ENCODE data around the gene KLF16.

The KLF16 gene

DNA sequence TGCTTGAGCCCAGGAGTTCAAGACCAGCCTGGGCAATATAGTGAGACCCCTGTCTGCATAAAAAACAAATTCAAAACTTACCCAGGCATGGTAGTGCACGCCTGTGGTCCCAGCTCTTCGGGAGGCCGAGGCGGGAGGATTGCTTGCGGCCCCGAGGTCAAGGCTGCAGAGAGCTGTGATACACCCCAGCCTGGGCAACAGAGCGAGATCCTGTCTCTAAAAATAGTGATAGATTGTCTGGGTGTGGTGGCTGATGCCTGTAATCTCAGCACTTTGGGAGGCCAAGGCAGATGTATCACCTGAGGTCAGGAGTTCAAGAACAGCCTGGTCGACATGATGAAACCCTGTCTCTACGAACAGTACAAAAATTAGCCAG is 4.0 kb upstream of the KLF16 start:
- no peak for DNase-seq (ENCODE audit: low spot score)

DNA sequence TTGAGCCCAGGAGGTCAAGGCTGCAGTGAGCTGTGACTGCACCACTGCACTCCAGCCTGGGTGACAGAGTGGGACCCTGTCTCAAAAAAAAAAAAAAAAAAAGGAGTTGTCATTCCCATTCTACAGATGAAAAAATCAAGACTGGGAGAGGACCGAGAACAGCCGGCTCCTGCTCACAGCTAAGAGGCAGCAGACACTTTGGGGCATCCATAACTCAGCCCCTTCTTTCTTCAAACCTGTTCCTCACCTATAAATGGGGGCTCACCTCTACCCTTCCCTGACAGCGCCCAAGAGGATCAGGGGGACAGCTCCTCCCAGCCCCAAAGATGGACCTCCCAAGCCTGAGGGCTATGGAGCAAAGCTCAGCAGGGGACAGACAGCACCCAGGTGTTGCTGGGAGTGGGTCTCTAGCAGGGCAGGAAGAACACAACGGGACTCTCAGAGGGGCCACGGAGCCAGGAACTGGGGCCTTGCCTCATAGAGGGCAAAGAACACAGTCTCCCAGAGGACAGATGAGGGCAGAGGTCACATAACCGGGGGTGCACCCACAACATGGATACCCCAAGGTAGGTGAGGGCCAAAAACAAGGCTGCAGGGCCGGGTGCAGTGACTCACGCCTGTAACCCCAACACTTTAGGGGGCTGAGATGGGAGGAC is 3.4 kb upstream of the KLF16 start:
- no peak for DNase-seq (ENCODE audit: low spot score)

DNA sequence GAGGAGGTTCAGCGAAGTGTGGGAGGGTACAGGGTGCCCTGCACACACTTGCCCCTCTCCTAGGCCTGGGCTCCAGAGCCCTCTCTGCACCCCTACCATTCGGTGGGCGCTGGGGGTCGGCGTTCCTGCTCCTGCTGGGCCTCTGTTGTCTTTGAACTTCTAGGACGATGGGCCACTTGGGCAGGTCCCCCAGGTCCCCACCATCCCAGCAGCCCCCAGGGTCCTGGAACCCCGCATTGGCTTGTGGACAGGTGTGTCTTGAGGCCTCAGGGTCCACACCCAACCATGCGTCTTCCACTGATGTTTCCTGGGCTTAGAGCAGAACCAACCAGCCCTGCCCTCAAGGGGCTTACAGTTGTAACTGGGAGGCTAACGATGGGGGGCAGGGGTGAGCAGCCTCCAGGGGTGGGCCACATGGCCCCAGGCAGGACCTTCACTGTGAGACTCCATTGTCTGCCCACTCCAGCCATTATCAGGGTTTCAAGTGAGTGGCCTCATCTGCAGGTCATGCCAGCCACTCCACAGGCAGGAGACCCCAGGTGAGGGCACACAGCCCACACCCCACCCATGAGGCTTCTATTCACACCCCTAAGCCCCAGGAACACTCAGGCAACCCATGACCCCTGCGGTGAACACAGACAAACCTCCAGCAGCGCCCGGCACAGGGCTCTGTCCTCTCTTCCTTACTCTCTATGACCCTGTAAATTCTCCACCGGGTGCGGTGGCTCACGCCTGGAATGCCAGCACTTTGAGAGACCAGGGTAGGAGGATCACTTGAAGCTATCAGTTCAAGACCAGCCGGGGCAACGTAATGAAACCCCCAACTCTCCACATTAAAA is 2.0 kb upstream of the KLF16 start:
- DNase-seq (ENCODE audit: low spot score) = no peak

DNA sequence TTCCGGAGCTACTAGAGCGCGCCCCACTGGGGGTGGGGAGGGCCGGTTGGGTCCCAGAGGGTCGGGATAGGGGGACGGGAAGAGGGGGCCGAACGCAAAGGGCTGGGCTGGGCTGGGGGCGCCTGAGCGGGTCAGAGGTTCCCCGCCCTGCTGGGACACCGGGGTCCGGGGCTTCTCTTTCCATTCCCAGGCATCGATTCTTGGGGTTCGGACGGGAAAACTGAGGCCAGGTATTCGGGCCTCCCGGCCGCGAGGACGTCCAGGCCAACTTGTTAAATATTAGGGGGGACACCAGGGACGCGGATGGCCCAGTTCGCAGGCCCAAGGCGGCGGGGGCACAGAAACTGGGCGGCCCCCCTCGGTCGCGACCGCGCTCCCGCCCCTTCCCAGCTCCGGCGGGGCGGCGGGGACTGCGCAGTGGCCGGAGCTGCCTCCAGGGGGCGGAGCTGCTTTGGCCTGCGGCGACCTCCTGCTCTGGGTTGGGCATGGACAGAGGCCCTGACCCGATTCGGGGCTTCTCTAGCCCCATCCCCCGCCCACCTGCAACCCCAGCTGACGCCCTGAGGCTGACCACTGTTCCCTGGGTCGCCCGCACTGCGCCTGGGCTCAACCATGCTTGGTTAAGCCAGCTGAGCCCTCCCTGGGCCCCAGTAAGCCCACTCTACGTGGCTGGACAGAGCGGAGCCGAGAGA is 1.2 kb upstream of the KLF16 start:
- peak; percentile 61 for DNase-seq (ENCODE audit: low spot score)

DNA sequence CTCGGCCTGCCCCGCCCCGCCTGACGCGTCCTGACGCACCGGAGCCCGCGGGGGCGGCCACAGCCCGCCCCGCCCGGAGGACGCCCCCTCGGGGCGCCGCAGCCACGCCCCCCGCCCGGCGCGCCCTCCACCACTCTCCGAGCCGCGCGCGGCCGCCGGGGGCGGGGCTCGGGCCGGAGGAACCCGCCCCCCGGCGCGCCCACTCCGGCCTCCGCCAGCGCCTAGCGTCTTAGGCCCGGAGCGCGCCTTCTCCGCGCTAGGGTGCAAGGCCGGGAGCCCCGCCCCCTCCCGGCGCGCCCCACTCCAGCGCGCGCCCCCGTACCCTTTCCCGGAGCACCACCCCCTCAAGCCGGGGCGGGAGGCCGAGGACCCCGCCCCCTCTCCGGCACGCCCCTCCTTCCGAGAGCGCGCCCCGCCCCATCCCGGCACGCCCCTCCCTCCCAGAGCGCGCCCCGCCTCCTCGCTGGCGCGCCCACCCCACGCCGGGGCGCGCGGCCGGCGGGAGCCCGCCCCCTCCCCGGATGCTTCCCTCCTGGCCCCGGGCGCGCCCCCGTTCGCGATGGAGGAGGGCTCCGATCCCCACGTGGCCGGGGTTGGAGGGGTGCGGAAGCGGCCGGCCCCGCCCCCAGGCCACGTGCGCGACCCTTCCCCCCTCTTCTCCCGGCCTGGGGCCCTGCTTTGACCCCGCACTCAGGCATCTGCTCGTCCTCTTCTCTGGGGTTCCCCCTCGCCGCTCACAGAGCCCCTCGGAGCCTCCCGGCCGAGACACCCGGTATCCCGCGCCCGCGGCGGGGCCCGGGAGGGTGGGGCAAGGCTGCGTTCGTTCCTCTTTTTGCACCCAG is 480 bp upstream of the KLF16 start:
- DNase-seq (ENCODE audit: low spot score) = peak; percentile 92

DNA sequence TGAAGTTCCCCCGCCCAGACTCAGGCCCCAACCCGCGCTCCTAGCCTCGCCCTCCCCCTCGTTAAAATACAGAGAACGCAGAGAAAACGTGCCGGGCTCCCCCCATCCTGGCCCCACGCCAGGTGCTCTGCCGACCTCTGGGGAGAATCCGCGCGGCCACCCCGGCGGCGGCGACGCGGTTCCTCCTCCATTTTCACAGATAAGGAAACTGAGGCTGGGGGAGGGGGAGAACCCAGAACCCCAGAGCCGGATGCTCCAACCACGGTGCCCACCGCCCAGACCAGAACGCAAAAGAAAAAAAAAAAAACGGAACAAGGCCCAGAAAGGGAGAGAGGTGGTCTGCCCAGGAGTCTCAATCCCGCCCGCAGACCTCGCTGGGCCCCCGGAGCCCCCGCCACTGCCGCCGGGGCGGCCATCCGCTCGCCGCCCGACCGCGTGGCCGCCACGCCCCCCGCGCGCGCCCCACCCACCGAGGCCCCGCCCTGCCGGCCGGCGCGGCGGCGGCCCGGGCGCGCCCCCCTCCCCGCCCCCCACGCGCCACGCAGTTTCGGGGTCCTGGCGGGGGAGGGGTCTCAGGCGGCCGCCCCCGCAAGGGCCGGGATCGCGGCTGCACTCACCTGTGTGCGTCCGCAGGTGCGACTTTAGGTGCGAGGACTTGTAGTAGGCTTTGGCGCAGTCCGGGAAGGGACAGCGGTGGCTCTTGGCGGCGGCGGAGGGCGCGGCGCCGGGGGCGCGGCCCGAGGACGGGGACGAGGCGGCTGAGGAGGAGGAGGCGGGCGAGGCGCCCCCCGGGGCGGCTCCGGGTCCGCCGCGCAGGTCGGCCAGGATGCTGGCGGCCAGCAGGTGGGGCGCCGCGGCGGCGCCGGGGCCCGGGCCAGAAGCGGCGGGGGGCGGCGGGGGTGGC is 703 bp downstream of the KLF16 start:
- no peak for DNase-seq (ENCODE audit: low spot score)

DNA sequence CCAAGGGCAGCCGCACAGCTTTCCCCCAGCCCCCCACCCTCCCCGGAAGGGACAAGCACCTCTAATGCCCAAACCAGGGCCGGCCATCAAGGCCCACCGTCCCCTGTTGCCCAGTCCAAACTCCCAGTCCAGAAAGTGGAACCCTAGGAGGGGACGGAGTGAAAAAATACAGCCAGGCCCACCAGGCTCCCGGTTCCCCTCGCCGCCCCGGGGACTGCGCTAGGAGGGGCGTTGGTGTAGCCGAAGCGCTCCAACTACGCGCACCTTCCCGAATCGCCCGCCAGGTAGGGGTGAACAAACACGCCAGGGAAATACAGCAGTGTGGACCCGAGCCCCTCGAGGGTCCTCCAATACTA is 1.3 kb downstream of the KLF16 start:
- no peak for DNase-seq (ENCODE audit: low spot score)

DNA sequence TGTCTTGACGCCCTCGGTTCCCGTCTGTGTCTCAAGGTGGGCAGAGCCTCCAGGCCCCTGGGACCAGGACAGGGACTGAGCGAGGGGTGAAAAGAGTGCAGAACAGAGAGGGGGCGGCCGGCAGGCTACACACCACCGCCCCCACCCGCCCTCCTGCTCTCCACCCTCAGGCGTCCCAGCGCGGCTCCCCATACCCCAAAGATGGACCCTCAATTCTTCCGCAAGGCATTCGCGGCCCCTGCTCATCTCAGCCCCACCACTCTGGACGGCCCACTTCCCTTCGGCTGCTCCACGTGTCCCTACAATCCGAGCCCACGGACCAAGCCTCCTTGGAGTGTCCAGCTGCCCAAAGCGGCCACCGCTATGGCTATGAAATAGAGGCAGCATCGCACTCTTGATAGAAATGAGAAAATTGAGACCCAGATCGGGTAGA is 1.8 kb downstream of the KLF16 start:
- no peak for DNase-seq (ENCODE audit: low spot score)

DNA sequence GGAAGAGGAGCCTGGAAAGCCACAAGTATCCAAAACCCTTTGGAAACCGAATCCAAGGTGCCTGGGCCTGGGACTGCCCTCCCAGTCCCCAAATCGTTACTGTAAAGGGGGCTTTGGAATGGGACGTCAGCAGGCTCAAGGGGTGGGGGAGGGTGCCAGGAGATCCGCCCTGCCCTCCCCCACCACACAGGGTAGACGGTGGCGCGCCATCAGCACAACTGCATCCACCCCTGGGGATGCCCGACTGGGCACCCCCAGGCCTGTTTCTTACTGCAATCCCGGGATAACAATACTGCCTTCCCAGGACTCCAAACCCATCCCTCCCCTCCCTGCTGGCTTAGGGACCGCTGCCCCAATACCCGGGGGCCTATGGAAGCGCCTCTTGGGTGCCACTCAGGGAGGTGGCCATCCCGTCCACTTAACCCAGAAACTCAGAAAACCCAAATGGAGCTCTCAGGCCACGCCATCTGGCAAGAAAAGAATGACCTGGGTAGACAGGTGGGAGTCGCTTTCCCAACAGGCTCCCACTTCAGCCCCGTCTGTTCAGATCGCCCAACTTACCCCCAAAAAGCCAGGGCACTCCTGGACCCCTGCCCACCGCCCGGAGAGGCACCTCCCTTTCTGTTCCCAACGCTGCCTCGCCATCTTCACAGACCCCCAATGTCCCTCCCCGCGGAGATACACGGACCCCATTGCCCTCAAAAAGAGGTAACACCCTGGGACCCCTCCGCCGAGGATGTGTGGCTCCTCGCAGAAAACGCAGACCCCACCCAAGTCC is 2.4 kb downstream of the KLF16 start:
- DNase-seq (ENCODE audit: low spot score) = no peak

DNA sequence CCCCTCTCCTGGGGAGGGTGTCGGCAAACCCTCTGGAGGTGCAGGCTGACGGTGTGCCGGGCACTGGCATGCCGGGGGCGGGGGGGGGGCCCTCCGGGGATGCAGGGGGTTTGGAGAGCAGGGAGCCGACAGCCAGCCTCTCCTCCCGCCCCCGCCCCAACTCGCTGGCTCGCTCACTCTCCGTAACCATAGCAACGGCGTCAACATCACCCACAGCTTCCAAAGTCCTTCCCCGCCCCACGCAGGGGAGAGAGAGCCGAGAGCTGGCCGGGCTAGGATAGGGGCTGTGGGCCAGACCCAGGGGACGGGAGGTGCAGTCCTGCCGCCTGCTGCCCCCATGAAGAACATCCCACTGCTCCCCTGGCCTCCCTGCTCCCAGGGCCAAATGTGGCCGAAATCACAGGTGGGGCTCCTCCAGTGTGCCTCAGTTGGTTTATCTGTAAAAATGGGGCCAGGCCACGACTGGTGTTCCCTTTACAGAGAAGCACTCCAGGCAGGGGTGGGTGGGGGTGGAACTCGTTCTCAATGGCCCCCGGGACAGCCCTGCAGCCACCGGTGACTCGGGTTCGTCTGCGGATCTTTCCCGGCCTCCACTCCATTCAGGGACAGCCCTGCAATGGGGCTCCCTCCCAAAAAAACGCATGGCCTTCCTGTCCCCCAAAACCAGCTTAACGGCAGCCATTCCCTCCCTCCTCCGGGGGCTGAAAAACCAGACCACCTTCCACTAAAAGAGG is 3.2 kb downstream of the KLF16 start:
- DNase-seq (ENCODE audit: low spot score) = peak; percentile 76

DNA sequence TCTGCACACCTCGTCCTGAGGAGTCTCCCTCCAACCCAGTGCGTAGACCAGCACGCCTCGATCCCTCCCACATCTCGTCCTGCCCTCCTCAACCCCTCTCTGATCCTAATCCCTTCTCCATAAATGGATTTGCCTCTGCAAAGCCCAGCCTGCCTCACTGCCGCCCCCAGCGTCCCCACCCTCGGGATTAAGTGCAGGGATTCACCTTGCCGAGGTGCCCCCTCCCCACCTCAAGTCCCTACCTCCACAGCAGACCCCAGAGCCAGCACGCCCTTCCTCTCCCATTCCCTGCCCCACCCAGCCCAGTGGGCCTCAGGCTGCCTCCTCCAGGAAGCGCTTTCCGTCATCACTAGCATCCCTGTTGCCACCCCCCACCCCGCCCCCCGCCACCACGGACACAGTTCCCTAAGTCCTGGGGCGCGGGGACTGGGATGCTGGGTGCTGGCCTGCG is 4.0 kb downstream of the KLF16 start:
- DNase-seq (ENCODE audit: low spot score) = no peak

DNA sequence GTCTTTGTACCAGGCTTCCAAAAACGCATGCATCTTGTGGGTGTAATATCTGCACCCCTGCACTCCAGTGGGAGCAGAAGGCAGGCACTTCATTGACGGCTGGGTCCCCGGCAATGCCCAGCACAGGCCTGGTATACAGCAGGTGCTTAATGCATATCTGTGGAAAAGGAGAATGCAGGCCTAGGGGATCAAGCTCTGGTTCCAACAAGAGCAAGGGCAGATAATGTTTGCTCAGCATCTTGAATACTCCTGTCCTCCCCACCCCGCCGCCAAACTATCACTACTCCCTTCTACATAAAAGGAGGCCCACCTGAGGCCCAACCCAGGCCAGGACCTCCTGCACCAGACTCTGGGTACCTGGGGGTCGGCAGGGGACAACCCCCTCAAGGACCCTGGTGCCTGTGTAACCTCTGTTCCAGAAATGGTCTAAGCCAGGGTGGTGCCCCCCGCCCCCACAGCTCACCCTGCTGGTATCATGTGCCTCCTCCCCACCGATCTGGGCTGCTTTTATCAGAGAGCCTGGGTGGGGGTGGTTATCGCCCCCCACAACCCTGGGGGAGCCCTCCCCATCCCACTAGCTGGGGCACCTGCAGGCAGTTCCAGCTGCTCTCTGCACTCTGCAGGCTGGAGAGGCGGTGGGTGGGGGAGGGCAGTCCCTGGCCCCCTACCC is 4.8 kb downstream of the KLF16 start:
- DNase-seq (ENCODE audit: low spot score) = no peak

DNA sequence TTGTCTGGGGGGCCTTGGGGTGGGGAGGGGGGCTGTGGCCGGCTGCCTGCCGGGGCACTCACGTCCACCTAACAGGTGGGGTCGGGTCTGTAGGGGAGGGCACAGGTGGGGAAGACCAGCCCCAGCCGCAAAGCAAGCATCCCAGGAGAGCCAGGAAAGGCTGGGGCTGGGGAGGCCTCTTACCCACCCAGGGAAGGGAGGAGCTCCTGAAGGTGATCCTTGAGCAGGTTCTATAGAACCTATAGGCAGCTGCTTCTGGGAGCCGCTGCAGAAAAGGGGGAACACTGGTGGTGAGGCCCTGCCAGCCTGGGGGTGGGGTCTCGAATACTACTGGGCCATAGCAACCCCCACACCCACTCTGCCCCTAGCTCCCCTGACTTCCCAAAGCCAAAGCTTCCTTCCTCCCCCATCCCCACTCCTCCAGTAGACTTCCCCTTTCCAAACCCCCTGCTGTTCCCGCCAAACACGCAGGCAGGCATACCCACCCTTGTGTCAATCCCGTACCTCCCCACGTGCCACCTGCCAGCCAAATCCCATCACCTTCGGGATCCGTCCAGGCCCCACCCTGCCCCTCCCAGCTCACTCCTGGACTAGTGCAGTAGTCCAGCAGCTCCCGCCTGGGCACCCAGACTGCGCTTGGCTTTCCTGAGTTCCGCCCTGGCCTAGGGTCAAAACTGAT is 5.6 kb downstream of the KLF16 start:
- no peak for DNase-seq (ENCODE audit: low spot score)

DNA sequence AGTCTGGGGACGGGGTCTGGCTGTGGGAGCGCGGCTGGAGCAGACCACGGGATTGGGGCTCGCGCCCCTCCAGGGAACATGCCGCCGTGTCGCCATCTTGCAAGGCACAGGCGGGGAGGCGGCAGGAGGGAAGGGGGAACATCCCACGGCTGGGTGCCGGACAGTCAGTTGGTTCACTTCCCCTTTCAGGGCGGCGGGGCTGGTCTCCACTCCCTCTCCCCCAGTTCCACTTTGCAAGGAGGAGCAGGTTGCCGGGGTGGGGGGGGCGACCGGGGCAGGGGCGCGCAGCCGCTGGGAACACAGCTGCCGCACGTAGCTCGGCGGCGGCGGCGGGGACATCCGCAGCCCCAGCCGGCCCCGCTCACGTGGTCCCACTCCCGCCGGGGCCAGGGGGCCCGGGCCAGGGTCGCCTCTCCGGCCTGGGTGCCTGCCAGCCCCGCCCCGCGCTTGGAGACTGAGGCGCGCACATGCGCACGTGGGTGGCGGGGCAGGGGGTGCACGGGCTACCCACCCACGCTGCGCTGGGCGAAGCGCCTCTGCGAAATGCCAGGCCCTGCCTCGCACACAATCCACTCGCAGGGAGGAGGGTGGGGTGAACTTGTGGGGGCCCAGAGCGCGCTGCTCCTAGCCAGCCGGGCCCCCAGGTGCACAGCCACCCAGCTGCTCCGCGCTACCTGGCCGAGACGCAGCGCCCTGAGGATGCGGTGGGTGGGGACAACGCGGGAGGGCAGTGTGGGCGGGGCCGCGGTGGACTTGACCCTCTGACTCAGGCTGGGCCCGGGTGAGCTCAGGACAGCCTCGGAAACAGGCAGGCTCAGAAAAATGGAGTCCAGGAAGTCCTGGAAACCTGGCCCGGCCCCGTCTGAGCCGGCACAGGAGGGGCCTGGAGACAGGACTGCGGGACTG is 6.4 kb downstream of the KLF16 start:
- DNase-seq (ENCODE audit: low spot score) = no peak

DNA sequence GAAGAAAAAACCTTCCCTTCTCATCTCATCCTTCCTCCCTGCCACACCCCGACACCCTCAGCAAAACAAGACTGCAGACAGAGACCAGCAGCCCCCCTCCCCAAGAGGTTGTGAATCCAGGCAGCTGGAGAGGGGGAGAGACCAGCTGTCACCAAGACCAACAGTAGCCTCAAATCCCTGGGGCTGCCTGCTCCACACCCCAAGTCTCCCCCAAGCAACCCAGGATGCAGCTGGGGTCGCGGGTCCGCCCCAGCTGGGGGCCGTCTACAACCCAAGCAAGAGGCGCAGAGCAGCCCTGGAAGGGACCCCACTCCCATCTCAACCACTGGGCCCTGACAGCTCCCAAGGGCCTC is 7.1 kb downstream of the KLF16 start:
- DNase-seq (ENCODE audit: low spot score) = no peak

DNA sequence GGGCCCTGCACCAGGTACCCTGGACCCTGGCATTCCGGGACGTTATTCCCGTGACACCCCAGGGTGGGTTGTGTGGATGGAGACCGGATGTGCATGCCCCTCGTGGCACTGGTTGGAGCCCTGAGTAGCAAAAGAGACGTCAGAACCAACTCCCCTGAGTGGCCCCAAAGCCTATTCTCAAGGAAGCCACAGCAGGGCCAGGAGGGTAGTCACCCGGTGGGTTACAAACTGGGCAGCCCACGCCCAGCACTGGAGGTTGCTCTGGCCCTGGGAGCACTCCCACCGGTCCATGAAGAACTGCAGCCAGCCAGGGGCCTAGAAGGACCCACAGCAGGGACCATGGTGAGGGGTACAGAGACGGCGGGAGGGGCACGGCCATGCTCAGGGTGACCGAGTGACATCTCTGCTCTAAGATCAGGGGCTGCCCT is 7.5 kb downstream of the KLF16 start:
- no peak for DNase-seq (ENCODE audit: low spot score)

DNA sequence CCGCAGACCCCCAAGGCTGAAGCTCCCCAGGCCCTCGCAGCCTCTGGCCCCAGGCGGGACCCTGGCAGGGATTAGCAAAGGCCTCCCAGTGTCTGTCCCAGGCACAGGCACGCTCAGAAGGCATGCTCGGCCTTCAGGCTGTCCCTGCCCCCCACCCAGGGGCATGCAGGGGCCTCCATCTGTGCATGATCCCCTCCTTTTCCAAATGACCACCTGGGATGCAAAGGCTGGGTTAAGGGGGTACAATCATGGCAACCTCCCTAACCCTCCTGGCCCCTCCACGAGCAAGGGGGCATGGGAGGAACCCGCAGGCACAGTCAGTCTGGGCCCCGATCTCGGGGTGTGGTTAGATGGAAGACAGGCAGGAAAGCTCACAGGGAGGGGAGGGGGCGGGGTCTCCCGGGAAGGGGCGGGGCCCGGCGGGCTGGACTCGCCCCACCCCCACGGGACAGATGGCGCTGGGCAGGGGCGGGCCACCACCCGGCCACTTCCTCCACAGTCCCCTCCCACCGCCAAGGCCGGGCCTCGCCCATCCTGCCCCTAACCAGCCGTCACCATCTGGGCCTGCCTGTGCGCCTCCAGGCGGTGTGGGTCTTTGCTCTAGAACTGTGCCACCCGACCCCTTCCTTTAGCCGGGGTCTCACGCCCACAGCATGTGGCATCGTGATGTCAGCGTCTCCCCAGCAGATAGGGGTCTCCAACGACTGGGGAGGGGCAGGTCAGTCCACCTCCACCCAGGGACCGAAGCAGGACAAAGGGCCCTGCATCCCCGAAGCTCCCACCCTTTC is 8.1 kb downstream of the KLF16 start:
- DNase-seq (ENCODE audit: low spot score) = peak; percentile 89

Data from CD4-positive, alpha-beta T cell treated with Interleukin-15 for 4 hours (primary cell).